ENCODE measurements around the gene USP37. TPM values are rescaled to one million over a fixed set of nuclear protein-coding genes. Genes with fewer than 3 reads are reported as not detected.
A peak's percentile ranks its signal among the peaks of the same experiment; 100 is the strongest.

USP37 gene
- total RNA-seq, 1 donor from 2014 or later = 13.9 TPM

DNA sequence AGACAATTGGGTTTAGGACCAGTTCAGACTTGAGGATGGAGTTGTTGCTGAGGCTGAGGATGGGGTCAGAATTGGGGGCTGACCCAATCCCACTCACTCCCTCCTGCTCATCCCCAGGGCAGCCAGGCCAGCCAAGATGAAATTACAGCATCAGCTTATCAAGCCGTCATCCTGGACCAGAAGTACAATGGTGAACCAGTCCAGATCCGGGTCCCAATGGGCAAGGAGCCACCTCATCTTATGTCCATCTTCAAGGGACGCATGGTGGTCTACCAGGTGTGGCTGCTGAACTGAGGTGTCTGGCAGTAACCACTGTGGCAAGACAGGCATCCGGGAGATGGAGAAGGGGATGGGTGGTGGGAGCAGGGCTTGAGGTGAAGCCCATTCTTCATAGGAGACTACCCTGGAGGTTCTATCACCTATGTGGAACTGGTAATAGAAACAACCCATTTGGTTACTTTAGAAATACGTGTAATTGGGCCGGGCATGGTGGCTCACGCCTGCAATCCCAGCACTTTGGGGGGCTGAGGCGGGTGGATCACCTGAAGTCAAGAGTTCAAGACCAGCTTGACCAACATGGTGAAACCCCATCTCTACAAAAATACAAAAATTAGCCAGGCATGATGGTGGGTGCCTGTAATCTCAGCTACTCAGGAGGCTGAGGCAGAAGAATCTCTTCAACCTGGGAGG is 135.3 kb downstream of the USP37 start:
- DNase-seq (ENCODE audit: low spot score) = peak; percentile 55

GRCh38 chr2:218431878-218432277 is 136.3 kb downstream of the USP37 start:
- peak; percentile 55 for DNase-seq (ENCODE audit: low spot score)

DNA sequence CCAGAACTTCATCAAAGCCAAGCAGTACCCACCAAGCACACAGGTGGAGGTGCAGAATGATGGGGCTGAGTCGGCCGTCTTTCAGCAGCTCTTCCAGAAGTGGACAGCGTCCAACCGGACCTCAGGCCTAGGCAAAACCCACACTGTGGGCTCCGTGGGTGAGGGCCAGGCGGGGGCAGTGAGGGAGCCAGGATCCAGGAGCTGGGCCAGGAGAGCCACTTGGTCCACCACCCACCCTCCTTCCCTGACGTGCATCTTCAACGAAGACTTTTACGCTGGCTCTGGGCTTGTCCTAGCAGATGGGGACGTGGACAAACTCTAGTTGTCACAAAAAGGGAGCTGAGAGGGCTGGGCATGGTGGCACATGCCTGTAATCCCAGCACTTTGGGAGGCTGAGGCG is 137.4 kb downstream of the USP37 start:
- DNase-seq (ENCODE audit: low spot score) = peak; percentile 86

DNA sequence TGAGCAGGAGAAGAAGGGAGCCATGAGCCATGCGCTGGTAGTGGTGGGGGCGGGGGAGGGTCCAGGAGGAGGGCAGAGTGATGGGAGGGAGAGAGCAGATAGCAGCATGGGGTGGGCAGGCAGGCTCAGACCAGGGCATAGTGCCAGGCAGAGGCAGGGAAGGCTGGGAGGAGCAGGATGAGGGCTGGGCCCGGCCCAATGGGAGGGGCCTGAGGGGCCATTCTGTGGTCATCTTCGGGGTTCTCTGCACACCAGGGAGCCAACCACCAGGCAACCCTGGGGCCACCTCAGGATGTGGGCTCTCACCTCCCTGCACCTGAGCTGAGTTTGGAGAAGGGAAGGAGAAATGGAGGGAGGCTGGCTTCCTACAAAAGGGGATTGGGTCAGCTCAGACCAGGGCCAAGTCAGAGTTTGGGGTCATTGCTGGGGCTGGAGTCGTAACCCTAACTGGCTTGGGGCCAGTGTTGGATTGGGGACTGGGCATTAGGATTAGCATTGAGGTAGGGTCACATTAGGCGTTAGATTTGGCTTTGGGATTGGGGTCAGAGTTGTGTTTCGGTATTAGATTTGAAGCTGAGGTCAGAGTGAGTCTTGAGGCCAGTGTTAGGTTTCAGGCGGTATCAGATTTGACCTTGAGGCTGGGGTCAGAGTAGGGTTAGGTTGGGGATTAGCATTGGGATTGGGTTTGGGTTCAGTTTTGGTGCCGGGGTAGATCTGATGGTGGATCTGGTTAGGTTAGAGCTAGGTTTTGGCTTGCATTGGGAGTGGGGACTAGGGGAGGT is 138.0 kb downstream of the USP37 start:
- DNase-seq (ENCODE audit: low spot score) = peak; percentile 74

- DNase-seq (ENCODE audit: low spot score) = peak; percentile 67
Observed at GRCh38 chr2:218428846-218429558, 139.1 kb downstream of the USP37 start.

- peak; percentile 65 for DNase-seq (ENCODE audit: low spot score)
Observed at GRCh38 chr2:218427741-218428140, 140.4 kb downstream of the USP37 start.

DNA sequence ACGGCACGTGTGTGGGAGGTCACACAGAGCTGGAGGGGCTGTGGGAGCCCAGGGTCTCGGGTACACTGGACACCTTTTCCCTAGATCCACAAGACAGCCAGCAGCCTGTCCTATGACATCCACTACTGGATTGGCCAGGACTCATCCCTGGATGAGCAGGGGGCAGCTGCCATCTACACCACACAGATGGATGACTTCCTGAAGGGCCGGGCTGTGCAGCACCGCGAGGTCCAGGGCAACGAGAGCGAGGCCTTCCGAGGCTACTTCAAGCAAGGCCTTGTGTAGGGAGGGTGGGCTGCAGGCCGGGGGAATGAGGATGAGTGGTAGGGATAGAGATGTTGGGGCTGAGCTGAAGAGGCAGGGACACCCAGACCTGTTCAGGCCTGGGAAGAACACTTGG is 142.6 kb downstream of the USP37 start:
- DNase-seq (ENCODE audit: low spot score) = no peak

GRCh38 chr2:218423584-218423983 is 144.6 kb downstream of the USP37 start:
- no peak for DNase-seq (ENCODE audit: low spot score)

DNA sequence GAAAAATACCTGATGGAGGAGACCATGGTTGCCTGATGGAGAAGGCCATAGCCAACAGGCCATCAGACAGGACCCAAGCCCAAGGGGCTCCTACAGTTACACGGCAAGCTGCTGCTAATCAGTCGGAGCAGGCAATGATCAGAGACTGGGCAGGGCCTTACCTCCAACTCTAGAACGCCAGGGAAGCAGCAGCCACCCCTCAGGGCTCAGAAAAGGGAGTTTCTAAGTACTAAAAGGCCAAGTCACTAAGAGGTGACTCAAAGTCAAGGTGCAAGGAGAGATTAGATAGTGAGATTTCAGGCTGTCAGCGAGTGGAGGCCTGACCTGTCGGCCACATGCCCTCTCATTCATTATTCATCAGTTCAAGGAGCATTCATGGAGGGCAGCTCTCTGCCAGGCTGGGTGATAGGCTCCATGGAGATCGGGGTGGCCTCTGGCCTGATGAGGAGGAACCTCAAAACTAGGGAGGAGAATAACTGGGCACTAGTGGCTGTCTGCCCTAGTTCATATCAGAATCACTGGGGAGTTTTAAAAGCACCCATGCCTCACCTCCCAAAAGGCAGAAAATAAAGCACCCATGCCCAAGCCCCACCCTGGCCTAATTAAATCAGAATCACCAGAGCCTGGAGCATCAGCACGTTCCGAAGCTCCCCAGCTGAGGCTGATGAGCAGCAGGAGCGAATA is 145.6 kb downstream of the USP37 start:
- DNase-seq (ENCODE audit: low spot score) = no peak

DNA sequence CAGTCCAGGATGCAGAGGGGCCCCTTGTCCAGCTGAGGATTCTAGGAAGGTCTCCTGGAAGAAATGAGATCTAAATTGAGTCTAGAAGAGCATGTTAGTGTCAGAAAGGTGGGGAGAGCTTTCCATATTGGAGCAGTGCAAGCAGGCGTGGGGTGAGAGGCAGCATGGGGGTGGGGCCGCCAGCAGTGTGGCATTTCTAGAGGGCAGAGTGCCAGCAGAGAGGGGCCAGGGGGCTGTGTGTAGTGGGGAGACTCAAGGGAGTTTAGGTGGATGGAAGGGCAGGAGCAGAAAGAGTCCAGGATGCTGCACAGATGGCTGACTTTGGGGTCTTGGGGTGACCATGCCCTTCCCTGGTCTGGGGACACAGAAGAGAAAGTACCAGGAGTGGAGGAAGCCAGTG is 147.1 kb downstream of the USP37 start:
- no peak for DNase-seq (ENCODE audit: low spot score)

- DNase-seq (ENCODE audit: low spot score) = no peak
Observed at GRCh38 chr2:218419630-218420216, 148.4 kb downstream of the USP37 start.

DNA sequence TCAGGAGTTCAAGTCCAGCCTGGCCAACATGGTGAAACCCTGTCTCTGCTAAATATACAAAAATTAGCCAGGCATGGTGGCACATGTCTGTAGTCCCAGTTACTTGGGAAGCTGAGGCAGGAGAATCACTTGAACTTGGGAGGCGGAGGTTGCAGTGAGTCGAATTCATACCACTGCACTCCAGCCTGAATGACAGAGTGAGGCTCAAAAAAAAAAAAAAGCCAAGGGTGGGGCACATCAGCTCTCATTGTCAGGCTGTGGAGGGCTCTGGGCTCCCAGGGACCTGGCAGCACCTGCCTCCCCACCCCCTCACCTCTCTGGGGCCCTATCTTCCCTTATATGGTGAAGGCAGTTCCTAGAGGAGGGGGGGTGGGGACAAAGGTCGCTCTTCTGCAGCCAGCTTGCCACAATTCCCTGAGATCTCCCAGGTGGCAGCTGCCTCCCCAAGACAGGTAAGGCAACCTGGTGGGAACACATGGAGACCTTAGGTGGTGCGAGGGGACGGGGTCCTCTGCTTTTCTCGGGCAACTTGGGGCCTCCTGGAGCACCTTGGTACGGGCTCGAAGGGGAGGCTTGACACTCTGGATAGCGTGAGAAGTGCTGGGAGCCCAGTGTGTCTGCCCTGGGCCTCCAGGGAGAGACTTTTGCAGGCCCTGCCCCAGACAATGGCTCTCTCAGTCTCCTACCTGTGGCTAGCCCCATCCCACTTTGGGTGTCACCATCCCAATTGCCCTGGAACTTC is 149.3 kb downstream of the USP37 start, which contains the start of gene VIL1:
Gene VIL1, plus strand, starts transcription at position 407 of the 742 bp plus-strand sequence. CDS start 4,656 bp downstream, outside the sequence.
- no peak for DNase-seq (ENCODE audit: low spot score)

- no peak for DNase-seq (ENCODE audit: low spot score)
Observed at GRCh38 chr2:218418321-218418716, 149.8 kb downstream of the USP37 start.

DNA sequence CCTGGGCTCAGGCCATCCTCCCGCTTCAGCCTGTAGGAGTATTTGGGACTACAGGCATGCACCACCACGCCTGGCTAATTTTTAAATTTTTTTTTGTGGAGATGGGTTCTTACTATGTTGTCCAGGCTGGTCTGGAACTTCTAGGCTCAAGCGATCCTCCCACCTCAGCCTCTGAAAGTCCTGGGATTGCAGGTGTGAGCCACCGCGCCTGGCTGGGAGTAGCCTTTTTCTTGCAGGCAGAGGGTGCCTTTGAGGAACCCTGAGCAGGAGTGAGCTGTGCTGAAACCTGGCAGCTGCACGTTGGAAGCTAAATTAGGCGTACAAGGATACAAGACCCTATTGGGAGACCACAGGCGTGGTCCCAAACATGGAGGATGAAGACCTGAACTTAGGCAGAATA is 160.4 kb downstream of the USP37 start:
- DNase-seq (ENCODE audit: low spot score) = no peak

DNA sequence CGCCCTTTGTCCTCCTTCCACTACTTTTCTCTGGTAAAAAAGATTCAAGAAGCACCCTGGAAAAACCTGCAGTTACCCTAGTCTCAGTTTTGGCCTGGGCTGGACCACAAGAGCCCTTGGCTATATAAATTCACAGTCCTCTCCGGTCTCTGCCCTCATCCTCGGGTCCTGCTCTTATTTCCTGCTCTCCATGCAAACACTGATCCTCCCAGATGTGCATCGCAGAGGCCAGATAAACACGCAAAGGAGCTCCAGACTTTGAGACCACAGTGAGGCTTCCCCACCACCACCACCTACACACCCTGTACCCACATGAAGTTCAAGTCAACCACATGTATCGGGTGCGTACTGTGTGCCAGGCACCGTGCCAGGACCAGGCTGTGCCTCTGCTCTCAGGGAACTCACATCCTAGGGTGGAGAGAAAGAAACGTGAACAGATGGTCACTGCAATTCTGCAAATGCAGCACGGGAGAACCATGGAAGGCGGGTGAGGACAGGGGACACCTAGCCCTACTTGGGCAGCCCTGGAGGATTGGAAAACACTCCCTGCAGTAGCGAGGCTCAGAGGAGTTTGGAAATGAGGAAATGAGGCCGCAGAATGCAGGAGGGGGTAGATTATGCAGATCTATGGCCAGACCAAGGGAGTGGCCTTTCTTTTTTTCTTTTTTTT is 161.1 kb downstream of the USP37 start:
- no peak for DNase-seq (ENCODE audit: low spot score)

GRCh38 chr2:218406209-218406948 is 161.8 kb downstream of the USP37 start:
- DNase-seq (ENCODE audit: low spot score) = peak; percentile 100

DNA sequence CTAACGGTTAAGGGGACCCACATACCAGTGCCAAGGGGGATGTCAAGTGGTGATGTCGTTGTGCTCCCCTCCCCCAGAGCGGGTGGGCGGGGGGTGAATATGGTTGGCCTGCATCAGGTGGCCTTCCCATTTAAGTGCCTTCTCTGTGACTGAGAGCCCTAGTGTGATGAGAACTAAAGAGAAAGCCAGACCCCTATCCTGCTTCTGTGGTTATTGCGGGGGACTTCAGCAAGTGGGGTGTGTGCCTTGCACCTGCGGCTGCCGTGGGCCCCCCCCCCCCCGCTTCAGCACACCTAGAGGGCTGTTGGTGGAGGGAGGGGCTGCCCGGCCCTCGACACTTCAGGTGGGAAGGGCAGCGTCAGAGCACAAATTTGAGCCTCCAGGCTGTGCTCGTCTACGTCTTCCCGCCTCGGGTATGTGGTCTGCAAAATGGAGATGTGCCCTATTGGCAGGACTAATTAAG is 162.4 kb downstream of the USP37 start:
- DNase-seq (ENCODE audit: low spot score) = no peak

DNA sequence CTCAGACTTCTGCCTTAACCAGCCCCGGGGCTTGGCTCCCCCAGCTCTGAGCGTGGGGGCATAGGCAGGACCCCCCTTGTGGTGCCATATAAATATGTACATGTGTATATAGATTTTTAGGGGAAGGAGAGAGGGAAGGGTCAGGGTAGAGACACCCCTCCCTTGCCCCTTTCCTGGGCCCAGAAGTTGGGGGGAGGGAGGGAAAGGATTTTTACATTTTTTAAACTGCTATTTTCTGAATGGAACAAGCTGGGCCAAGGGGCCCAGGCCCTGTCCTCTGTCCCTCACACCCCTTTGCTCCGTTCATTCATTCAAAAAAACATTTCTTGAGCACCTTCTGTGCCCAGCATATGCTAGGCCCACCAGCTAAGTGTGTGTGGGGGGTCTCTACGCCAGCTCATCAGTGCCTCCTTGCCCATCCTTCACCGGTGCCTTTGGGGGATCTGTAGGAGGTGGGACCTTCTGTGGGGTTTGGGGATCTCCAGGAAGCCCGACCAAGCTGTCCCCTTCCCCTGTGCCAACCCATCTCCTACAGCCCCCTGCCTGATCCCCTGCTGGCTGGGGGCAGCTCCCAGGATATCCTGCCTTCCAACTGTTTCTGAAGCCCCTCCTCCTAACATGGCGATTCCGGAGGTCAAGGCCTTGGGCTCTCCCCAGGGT is 162.9 kb downstream of the USP37 start:
- no peak for DNase-seq (ENCODE audit: low spot score)

All from mesenteric fat pad (tissue), 1 donor.